Measurements from ENCODE around the gene NFE2L1.
"Not testable (repeated sequence)": the region's sequence is repeated elsewhere in the genome, so short reads cannot be mapped to it uniquely, and the experiment has no call there.

NFE2L1 gene

GRCh38 chr17:48067808-48068207, 19.6 kb downstream of the NFE2L1 start:
- not testable (repeated sequence) for DNase-seq (ENCODE audit: low read depth)

GRCh38 chr17:48068491-48068961, 20.4 kb downstream of the NFE2L1 start:
- DNase-seq (ENCODE audit: low read depth) = no peak

DNA sequence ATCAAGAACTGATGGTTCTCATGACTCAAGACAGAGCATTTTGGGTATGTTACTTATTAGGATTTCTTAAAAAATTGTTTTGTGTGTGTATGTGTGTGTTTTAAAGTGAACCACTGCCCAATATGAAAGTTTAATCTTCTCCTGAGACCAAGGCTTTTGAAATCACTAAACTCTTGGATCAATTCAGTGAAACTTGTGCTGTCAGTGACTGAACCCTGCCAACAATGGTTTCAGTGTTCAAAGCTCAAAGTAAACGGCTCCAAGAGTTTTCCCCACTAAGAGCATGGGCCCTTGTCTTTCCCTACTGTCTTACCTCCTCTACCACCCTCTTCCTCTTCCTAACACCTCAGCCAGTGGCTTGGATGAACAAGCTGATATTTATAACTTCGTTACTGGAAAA, 22.0 kb downstream of the NFE2L1 start:
- DNase-seq (ENCODE audit: low read depth) = no peak

GRCh38 chr17:48071654-48072053, 23.5 kb downstream of the NFE2L1 start:
- DNase-seq (ENCODE audit: low read depth) = no peak

- DNase-seq (ENCODE audit: low read depth) = not testable (repeated sequence)
Observed at GRCh38 chr17:48072811-48073210, 24.7 kb downstream of the NFE2L1 start.

- DNase-seq (ENCODE audit: low read depth) = not testable (repeated sequence)
Observed at GRCh38 chr17:48073566-48074094, 25.5 kb downstream of the NFE2L1 start.

GRCh38 chr17:48074322-48075081, 26.3 kb downstream of the NFE2L1 start:
- peak; percentile 55 for DNase-seq (ENCODE audit: low read depth)

- DNase-seq (ENCODE audit: low read depth) = not testable (repeated sequence)
Observed at GRCh38 chr17:48077152-48077551, 29.0 kb downstream of the NFE2L1 start.

- DNase-seq (ENCODE audit: low read depth) = no peak
Observed at GRCh38 chr17:48081858-48082257, 33.7 kb downstream of the NFE2L1 start.

GRCh38 chr17:48084932-48085331, 36.8 kb downstream of the NFE2L1 start:
- DNase-seq (ENCODE audit: low read depth) = no peak

DNA sequence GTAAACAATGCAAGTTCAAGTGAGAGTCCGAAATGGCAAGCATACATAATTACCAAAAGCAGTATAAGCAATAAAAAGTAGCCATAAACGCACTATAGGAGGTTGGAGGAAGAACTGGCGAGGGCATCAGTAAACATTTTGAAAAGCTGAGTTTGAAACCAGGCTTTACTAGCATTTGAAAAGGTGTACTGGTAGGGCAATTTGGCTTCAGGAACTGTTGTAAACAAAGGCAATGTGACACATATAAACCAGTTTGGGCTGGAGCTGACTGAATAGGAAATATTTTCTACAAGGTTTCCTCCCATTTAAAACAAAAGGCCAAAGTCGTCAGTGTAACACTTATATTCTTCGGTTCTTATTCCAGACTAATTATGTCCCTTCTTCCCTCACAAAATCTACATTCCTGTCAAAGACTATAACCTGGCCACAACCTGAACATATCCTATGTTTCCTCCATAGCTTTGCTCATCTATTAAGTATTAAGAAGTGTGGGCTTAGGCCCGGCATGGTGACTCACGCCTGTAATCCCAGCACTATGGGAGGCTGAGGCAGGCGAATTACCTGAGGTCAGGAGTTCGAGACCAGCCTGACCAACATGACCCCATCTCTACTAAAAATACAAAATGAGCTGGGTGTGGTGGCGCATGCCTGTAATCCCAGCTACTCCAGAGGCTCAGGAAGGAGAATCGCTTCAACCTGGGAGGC, 45.3 kb downstream of the NFE2L1 start:
- no peak for DNase-seq (ENCODE audit: low read depth)

- DNase-seq (ENCODE audit: low read depth) = no peak
Observed at GRCh38 chr17:48095611-48096010, 47.5 kb downstream of the NFE2L1 start.

DNA sequence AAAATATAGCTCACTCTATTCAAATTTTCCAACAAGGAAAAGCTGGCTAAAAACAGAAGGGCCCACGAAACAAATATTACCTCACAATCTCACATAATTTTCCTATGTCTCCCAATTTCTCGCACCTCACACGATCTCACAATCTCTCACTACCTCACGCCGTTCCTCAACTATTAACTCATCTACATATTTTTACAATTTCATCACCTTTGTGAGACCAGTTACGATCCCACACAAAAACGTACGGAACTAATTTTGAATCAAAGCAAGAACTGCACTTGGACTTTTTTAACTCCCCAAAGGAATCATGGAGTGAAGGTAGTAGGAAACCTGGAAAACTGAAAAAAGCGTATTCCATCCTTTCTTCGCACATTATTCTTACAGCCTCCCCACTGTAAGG, 52.0 kb downstream of the NFE2L1 start:
- DNase-seq (ENCODE audit: low read depth) = no peak

GRCh38 chr17:48100591-48101011, 52.4 kb downstream of the NFE2L1 start:
- DNase-seq (ENCODE audit: low read depth) = no peak

- DNase-seq (ENCODE audit: low read depth) = peak; percentile 93
Observed at GRCh38 chr17:48101012-48101720, 53.0 kb downstream of the NFE2L1 start, which contains the start of gene CBX1. Gene CBX1, minus strand, starts transcription at chr17:48101478. Its CDS starts 24,474 bp downstream, at chr17:48077004.

GRCh38 chr17:48102043-48102750, 54.0 kb downstream of the NFE2L1 start:
- no peak for DNase-seq (ENCODE audit: low read depth)

- DNase-seq (ENCODE audit: low read depth) = no peak
Observed at GRCh38 chr17:48102798-48103715, 54.9 kb downstream of the NFE2L1 start.

DNA sequence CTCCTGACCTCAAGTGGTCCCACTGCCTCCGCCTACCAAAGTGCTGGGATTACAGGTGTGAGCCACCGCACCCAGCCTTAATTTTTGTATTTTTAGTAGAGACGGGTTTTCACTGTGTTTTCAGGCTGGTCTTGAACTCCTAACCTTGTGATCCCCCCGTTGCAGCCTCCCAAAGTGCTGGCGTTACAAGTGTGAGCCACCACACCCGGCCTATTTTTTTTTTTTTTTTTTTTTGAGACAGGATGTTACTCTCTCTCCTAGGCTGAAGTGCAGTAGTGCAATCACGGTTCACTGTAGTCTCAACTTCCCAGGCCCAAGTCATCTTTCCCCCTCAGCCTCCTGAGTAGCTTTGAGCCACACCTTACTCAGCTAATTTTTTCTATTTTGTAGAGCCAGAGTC, 56.3 kb downstream of the NFE2L1 start:
- DNase-seq (ENCODE audit: low read depth) = no peak

DNA sequence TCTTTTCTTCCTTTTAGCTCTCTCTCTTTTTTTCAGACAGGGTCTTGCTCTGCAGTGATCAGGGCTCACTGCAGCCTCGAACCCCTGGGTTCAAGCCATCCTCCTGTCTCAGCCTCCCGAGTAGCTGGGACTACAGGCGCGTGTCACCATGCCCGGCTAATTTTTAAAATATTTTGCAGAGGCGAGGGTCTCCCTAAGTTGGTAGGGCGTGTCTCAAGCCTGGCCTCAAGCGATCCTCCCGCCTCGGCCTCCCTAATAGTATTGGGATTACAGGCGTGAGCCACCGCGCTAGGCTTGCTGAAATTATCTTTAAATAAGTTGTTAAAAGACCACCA, 58.6 kb downstream of the NFE2L1 start:
- no peak for DNase-seq (ENCODE audit: low read depth)

GRCh38 chr17:48107137-48108055, 59.2 kb downstream of the NFE2L1 start, which contains the start of gene SNX11:
Gene SNX11, plus strand, starts transcription at chr17:48107766. Its CDS starts 4,278 bp downstream, at chr17:48112044.
- DNase-seq (ENCODE audit: low read depth) = peak; percentile 84

Measured in activated T-cell treated with anti-CD3 and anti-CD28 coated beads for 24 hours (primary cell).